Naive thymus-derived CD8-positive, alpha-beta T cell (primary cell): ENCODE data around the gene LCE1C. TPM values are rescaled to one million over a fixed set of nuclear protein-coding genes. Genes with fewer than 3 reads are reported as not detected.

ENCODE experiments used
- ATAC-seq, 2 donors: fragments of 150-1000 bp; cut with Tn5 transposase in 1 of 2; sonication (Bioruptor Pico), chemical (Tn5 transposase) in 1 of 2; 1 replicate in 1 of 2; 2 replicates in 1 of 2; pipeline ENCODE4 v1.10.0; 2021; ENCODE audit warnings: mild to moderate bottlenecking in 2 of 2, moderate library complexity in 2 of 2
- POLR2A ChIA-PET: fragments of 350-600 bp; sonication (Branson Sonifier 250); formaldehyde crosslinking; loops from one replicate; lab custom pipeline; 2021; ENCODE audit warnings: antibody characterized with exemption; lab: Charles Lee
- DNase-seq, 10 donors: peaks; one replicate each; pipeline versions ENCODE4 v3.0.0 to v3.0.0-alpha.2; 2020 to 2022
- H3K27ac Mint-ChIP-seq, 10 donors: one replicate each; pipeline ENCODE4 v1.8.0; 2020 to 2022; ENCODE audit warnings: mild to moderate bottlenecking in 10 of 10, mixed read lengths in 10 of 10, moderate library complexity in 4 of 10, inconsistent platforms in 1 of 10
- H3K27me3 Mint-ChIP-seq, 5 donors: one replicate each; pipeline ENCODE4 v1.8.0; 2021 to 2022; ENCODE audit warnings: mixed read lengths in 5 of 5
- H3K36me3 Mint-ChIP-seq, 3 donors: one replicate each; pipeline ENCODE4 v1.8.0; 2020 to 2022; ENCODE audit warnings: mixed read lengths in 3 of 3, mild to moderate bottlenecking in 2 of 3, inconsistent platforms in 1 of 3
- H3K4me1 Mint-ChIP-seq, 4 donors: one replicate each; pipeline ENCODE4 v1.8.0; 2021 to 2022; ENCODE audit warnings: mixed read lengths in 4 of 4
- H3K4me3 Mint-ChIP-seq, 10 donors: one replicate each; pipeline ENCODE4 v1.8.0; 2020 to 2022; ENCODE audit warnings: mild to moderate bottlenecking in 10 of 10, mixed read lengths in 10 of 10, moderate library complexity in 6 of 10, inconsistent platforms in 1 of 10
- H3K9me3 Mint-ChIP-seq, 9 donors: one replicate each; pipeline ENCODE4 v1.8.0; 2020 to 2022; ENCODE audit warnings: mixed read lengths in 9 of 9, mild to moderate bottlenecking in 3 of 9, inconsistent platforms in 1 of 9, moderate library complexity in 1 of 9
- polyA plus RNA-seq, 3 donors: library from polyadenylated mRNA; unstranded; fragments of 300-500 nt; fragmentation: Illumina TruSeq; gene quantifications; one replicate each; pipeline ENCODE4 v1.2.3, GENCODE V29; 2021
- total RNA-seq, 8 experiments: library from RNA in 2 of 8; stranded (reverse) in 2 of 8; gene quantifications; one replicate each; pipeline ENCODE4 v1.2.3 and lab custom pipeline; 2021 to 2026

Gene LCE1C
- not detected for total RNA-seq
- not detected for polyA plus RNA-seq
- total RNA-seq (lab: John Stamatoyannopoulos, UW), result 0 reads per million in 6 experiments

DNA sequence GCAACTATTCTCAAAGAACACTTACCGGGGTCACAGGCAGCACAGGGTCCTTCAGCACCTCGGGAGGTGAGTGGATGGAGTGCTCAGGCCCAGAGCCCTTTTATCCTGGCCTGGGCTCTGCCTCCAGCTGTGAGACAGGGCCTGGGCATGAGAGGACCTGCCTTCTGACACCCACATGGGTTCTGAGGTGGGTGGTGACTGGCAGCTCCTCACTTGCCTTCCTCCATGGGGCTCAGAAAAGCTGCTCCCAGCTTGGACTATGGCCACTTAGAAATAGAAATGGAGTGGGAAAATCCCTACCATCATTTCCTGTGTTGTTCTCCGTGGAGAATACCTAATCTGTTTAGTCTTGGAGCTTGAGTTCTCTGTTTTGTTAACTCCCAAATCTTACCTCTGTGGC lies at the start of gene LCE1C:
Gene LCE1C (minus strand): TSS at position 76 of the 400 bp plus-strand sequence. CDS start 1,173 bp downstream, outside the sequence.
- ATAC-seq (no peak), DNase-seq (no peak)
- POLR2A ChIA-PET, result no interaction called here
- Mint-ChIP-seq H3K4me1 (no peaks in the 10 kb centered on the region), H3K27ac (peak within 1 kb of the TSS in 1 of 10 donors; percentile 26), H3K36me3 (no peaks in the 10 kb centered on the region), H3K4me3 (no peak within 1 kb of the TSS), H3K27me3 (peaks cover 9 to 29% (median 22%) of the 10 kb centered on the region in 5 donors), H3K9me3 (peaks cover 0 to 4% (median 0%) of the 10 kb centered on the region in 9 donors)

GRCh38 chr1:152855661-152856060 lies 49.2 kb upstream of the LCE1C start:
- no peak for DNase-seq
- no peak for ATAC-seq

GRCh38 chr1:152842556-152842955 lies 36.1 kb upstream of the LCE1C start, which contains the start of gene LCE6A:
Gene LCE6A, plus strand, starts transcription at chr1:152842856. Its CDS starts 665 bp downstream, at chr1:152843521.
- Mint-ChIP-seq H3K27me3 (peaks cover 8 to 54% (median 15%) of the 10 kb centered on the region in 5 donors), H3K36me3 (no peaks in the 10 kb centered on the region), H3K4me3 (no peak within 1 kb of the TSS), H3K27ac (peak within 1 kb of the TSS in 1 of 10 donors; percentile 24), H3K4me1 (no peaks in the 10 kb centered on the region), H3K9me3 (no peaks in the 10 kb centered on the region)
- ATAC-seq (no peak), DNase-seq (no peak)
- POLR2A ChIA-PET, result no interaction called here

More at GRCh38 chr1:152855661-152856060, 49.2 kb upstream of the LCE1C start:
- no peaks in the 10 kb centered on the region for H3K9me3 Mint-ChIP-seq
- H3K4me3 Mint-ChIP-seq, result no peak overlapping the region
- POLR2A ChIA-PET, result no interaction called here
- no peaks in the 10 kb centered on the region for H3K36me3 Mint-ChIP-seq
- H3K27me3 Mint-ChIP-seq, result peaks cover 10 to 30% (median 16%) of the 10 kb centered on the region in 5 donors
- H3K27ac Mint-ChIP-seq, result no peak overlapping the region
- H3K4me1 Mint-ChIP-seq, result no peaks in the 10 kb centered on the region

DNA sequence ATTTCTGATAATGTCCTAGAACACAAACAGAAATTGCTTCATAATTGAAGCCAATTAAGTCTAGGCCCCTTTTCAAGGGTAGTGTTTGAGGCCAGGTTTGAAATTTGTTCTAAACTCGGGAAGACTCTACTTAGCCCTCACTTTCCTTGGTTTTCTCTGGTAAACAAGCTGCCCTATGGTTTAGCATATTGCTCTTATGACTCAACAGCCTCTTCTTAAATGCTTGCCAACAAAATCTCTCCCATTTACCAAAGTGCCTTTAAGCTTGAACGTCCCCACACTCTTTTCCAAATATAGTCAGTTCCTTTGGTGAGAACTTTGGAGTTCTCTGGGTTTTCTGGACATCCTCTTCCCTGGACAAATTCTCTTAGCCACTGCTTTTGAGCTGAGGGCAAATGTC lies 30.4 kb upstream of the LCE1C start:
- DNase-seq (no peak), ATAC-seq (no peak)
- Mint-ChIP-seq H3K9me3 (peaks cover 0 to 11% (median 0%) of the 10 kb centered on the region in 9 donors), H3K4me3 (no peak overlapping the region), H3K36me3 (no peaks in the 10 kb centered on the region), H3K27ac (no peak overlapping the region), H3K27me3 (peaks cover 1 to 37% (median 17%) of the 10 kb centered on the region in 5 donors), H3K4me1 (no peaks in the 10 kb centered on the region)
- POLR2A ChIA-PET, result no interaction called here

GRCh38 chr1:152827173-152827572 lies 20.7 kb upstream of the LCE1C start, which contains the start of gene LCE1A:
Gene LCE1A, plus strand, starts transcription at chr1:152827473. Its CDS starts 0 bp downstream, at chr1:152827473.
- H3K27me3 Mint-ChIP-seq, result peaks cover 18 to 70% (median 40%) of the 10 kb centered on the region in 5 donors
- no peaks in the 10 kb centered on the region for H3K36me3 Mint-ChIP-seq
- H3K9me3 Mint-ChIP-seq, result peaks cover 0 to 2% (median 0%) of the 10 kb centered on the region in 9 donors
- H3K4me1 Mint-ChIP-seq, result no peaks in the 10 kb centered on the region
- H3K4me3 Mint-ChIP-seq, result no peak within 1 kb of the TSS
- ATAC-seq (no peak), DNase-seq (no peak)
- H3K27ac Mint-ChIP-seq, result peak within 1 kb of the TSS in 1 of 10 donors; percentile 63
- POLR2A ChIA-PET, result no interaction called here

- H3K36me3 Mint-ChIP-seq, result no peaks in the 10 kb centered on the region
- DNase-seq (no peak), ATAC-seq (no peak)
- peaks cover 16 to 56% (median 28%) of the 10 kb centered on the region in 5 donors for H3K27me3 Mint-ChIP-seq
- no peaks in the 10 kb centered on the region for H3K9me3 Mint-ChIP-seq
- H3K4me1 Mint-ChIP-seq, result no peaks in the 10 kb centered on the region
- H3K27ac Mint-ChIP-seq, result no peak overlapping the region
- POLR2A ChIA-PET, result no interaction called here
- no peak overlapping the region for H3K4me3 Mint-ChIP-seq
Measured at GRCh38 chr1:152824964-152825363, 18.5 kb upstream of the LCE1C start.

GRCh38 chr1:152823294-152823693 lies 16.8 kb upstream of the LCE1C start:
- Mint-ChIP-seq H3K4me3 (no peak overlapping the region), H3K4me1 (no peaks in the 10 kb centered on the region), H3K9me3 (no peaks in the 10 kb centered on the region), H3K27me3 (peaks cover 14 to 39% (median 22%) of the 10 kb centered on the region in 5 donors), H3K36me3 (no peaks in the 10 kb centered on the region), H3K27ac (no peak overlapping the region)
- POLR2A ChIA-PET, result no interaction called here
- DNase-seq (no peak), ATAC-seq (no peak)

- no peak for ATAC-seq
- Mint-ChIP-seq H3K4me1 (no peaks in the 10 kb centered on the region), H3K27ac (no peak overlapping the region), H3K4me3 (no peak overlapping the region), H3K27me3 (peaks cover 13 to 33% (median 15%) of the 10 kb centered on the region in 5 donors), H3K9me3 (peaks cover 0 to 3% (median 0%) of the 10 kb centered on the region in 9 donors), H3K36me3 (peaks cover 0 to 4% (median 0%) of the 10 kb centered on the region in 3 donors)
- POLR2A ChIA-PET, result no interaction called here
- DNase-seq, result no peak
Measured at GRCh38 chr1:152817309-152817708, 10.9 kb upstream of the LCE1C start.

GRCh38 chr1:152811671-152812070 lies 5.2 kb upstream of the LCE1C start, which contains the start of gene LCE1B:
Gene LCE1B, plus strand, starts transcription at chr1:152811971. Its CDS starts 476 bp downstream, at chr1:152812447.
- Mint-ChIP-seq H3K9me3 (peaks cover 0 to 4% (median 0%) of the 10 kb centered on the region in 9 donors), H3K27ac (peak within 1 kb of the TSS in 1 of 10 donors; percentile 65), H3K36me3 (peaks cover 0 to 4% (median 0%) of the 10 kb centered on the region in 3 donors), H3K27me3 (peaks cover 16 to 25% (median 19%) of the 10 kb centered on the region in 5 donors), H3K4me3 (no peak within 1 kb of the TSS), H3K4me1 (no peaks in the 10 kb centered on the region)
- DNase-seq, result no peak
- POLR2A ChIA-PET, result no interaction called here
- ATAC-seq, result no peak

DNA sequence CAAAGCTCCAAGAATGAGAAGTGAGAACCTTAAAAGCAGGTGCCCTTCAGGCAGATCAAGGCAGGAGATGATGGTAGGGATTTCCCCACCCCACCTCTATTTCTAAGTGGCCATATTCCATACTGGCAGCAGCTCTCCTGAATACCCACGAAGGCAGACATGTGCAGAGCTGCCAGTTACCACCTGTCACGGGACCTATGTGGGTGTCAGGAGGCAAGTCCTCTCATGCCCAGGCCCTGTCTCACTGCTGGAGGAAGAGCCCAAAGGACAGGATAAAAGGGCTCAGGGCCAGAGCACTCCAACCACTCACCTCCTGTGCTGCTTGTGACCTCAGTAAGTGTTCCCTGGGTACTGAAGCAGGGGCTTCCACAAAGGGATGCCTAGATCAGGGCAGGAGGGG lies 4.6 kb upstream of the LCE1C start:
- peaks cover 14 to 23% (median 19%) of the 10 kb centered on the region in 5 donors for H3K27me3 Mint-ChIP-seq
- DNase-seq, result no peak
- peaks cover 0 to 4% (median 0%) of the 10 kb centered on the region in 3 donors for H3K36me3 Mint-ChIP-seq
- peaks cover 0 to 4% (median 0%) of the 10 kb centered on the region in 9 donors for H3K9me3 Mint-ChIP-seq
- peak overlapping the region in 1 of 10 donors; percentile 65 for H3K27ac Mint-ChIP-seq
- POLR2A ChIA-PET, result no interaction called here
- no peaks in the 10 kb centered on the region for H3K4me1 Mint-ChIP-seq
- no peak overlapping the region for H3K4me3 Mint-ChIP-seq
- no peak for ATAC-seq

DNA sequence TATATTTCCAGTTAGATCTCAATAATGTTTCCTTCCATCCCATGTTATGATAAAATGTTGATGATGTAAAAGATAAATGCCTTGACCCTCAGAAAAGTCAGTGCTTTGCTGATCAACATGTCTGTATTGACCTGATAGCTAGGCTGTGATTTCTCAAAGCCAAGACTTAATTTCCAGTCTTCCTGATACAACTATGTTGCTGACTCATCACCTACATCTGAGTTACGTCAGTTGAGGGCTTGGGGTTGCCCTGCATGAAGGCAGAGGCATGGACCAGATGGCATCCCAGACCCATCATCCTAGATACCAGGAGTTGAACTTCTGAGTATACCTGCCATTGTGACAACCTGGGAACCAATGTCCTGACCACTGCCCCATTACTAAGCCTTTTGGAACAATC lies 5.1 kb downstream of the LCE1C start:
- H3K27me3 Mint-ChIP-seq, result peaks cover 15 to 50% (median 26%) of the 10 kb centered on the region in 5 donors
- H3K36me3 Mint-ChIP-seq, result no peaks in the 10 kb centered on the region
- POLR2A ChIA-PET, result no interaction called here
- no peak overlapping the region for H3K27ac Mint-ChIP-seq
- no peaks in the 10 kb centered on the region for H3K4me1 Mint-ChIP-seq
- H3K4me3 Mint-ChIP-seq, result no peak overlapping the region
- DNase-seq (no peak), ATAC-seq (no peak)
- H3K9me3 Mint-ChIP-seq, result no peaks in the 10 kb centered on the region

GRCh38 chr1:152796421-152796820 lies 10.0 kb downstream of the LCE1C start, which contains the start of gene LCE1D:
Gene LCE1D, plus strand, starts transcription at chr1:152796721. Its CDS starts 1,074 bp downstream, at chr1:152797795.
- Mint-ChIP-seq H3K4me1 (no peaks in the 10 kb centered on the region), H3K27me3 (peaks cover 3 to 27% (median 11%) of the 10 kb centered on the region in 5 donors), H3K4me3 (no peak within 1 kb of the TSS), H3K9me3 (no peaks in the 10 kb centered on the region), H3K27ac (no peak within 1 kb of the TSS), H3K36me3 (no peaks in the 10 kb centered on the region)
- POLR2A ChIA-PET, result no interaction called here
- DNase-seq (no peak), ATAC-seq (no peak)

GRCh38 chr1:152795686-152796085 lies 10.8 kb downstream of the LCE1C start:
- H3K27me3 Mint-ChIP-seq, result peaks cover 3 to 19% (median 8%) of the 10 kb centered on the region in 5 donors
- DNase-seq (no peak), ATAC-seq (no peak)
- no peaks in the 10 kb centered on the region for H3K4me1 Mint-ChIP-seq
- H3K4me3 Mint-ChIP-seq, result no peak overlapping the region
- POLR2A ChIA-PET, result no interaction called here
- H3K9me3 Mint-ChIP-seq, result no peaks in the 10 kb centered on the region
- no peak overlapping the region for H3K27ac Mint-ChIP-seq
- no peaks in the 10 kb centered on the region for H3K36me3 Mint-ChIP-seq
